ENCODE data around the gene EIF4G3.

- TF ChIP-seq CTCF (IDR thresholded peaks at IDR 0.05), result no peak
- TF ChIP-seq POLR2A (IDR thresholded peaks at IDR 0.05), result no peak
Measured at GRCh38 chr1:21157868-21158267, 18.8 kb downstream of the EIF4G3 start.

All from gastroesophageal sphincter (tissue), 3 donors.